DND-41 (cell line): ENCODE data around the gene RBFOX2.

Experiments used
- EZH2 ChIP-seq: IDR thresholded peaks from 3 replicates; pipeline ENCODE4 v1.6.1; 2012; ENCODE audit warnings: borderline replicate concordance, low read depth, mild to moderate bottlenecking, moderate library complexity, low read length, inconsistent platforms; ENCODE audit not compliant: severe bottlenecking
- TF ChIP-seq, protein P1 (sequence below): IDR thresholded peaks from 2 replicates; pipeline ENCODE4 v1.5.1; 2012; ENCODE audit warnings: borderline replicate concordance, low read length, moderate library complexity, mild to moderate bottlenecking; ENCODE audit not compliant: poor library complexity, severe bottlenecking; ENCODE audit errors: extremely low read depth

DNA sequence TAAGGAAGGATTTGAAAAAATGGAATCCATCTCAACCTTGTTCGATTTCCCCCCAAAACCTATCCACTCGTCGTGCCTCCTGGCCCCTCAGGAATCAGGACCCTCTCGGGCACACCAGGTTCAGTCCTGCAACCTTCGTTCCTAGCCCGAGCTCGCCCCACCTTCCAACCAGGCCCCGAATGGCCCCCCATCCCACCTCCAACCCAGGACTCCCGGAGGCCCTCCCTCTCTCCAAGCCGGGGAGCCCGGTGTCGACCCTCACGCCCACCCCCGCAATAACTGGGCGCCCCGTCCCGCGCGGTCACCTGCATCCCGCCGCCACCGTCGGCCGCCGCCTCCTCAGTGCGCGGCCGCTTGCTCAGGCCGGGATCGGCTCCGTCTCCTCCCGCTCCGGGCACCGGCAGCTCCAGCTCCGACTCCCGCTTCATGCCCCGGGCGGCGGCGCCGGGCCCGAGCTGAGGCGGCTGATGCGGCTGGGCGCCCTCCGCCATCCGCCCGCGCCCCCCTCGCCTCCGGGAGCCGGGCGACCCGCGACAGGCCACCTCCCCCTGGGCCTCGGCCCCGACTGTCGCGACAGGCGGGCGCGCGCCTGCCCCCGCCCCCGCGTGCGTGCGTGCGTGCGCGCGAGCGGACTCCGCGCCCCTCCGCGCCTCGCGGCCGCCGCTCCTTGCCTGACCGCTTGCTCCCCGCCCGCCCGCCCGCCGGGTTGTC is 534 bp downstream of the RBFOX2 start:
- TF ChIP-seq, protein P1, sequence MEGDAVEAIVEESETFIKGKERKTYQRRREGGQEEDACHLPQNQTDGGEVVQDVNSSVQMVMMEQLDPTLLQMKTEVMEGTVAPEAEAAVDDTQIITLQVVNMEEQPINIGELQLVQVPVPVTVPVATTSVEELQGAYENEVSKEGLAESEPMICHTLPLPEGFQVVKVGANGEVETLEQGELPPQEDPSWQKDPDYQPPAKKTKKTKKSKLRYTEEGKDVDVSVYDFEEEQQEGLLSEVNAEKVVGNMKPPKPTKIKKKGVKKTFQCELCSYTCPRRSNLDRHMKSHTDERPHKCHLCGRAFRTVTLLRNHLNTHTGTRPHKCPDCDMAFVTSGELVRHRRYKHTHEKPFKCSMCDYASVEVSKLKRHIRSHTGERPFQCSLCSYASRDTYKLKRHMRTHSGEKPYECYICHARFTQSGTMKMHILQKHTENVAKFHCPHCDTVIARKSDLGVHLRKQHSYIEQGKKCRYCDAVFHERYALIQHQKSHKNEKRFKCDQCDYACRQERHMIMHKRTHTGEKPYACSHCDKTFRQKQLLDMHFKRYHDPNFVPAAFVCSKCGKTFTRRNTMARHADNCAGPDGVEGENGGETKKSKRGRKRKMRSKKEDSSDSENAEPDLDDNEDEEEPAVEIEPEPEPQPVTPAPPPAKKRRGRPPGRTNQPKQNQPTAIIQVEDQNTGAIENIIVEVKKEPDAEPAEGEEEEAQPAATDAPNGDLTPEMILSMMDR: no peak
- TF ChIP-seq EZH2: peak; percentile 99
